HG02884 (cell line): ENCODE measurements around the gene KRTAP4-5.
"Not testable (repeated sequence)": the region's sequence is repeated elsewhere in the genome, so short reads cannot be mapped to it uniquely, and the experiment has no call there.

ENCODE experiments used
- ATAC-seq: cut with Tn5 transposase; IDR thresholded peaks from one replicate; pipeline ENCODE4 v1.9.1; 2021; ENCODE audit warnings: mild to moderate bottlenecking, moderate library complexity; ENCODE audit not compliant: unreplicated experiment

The KRTAP4-5 gene

DNA sequence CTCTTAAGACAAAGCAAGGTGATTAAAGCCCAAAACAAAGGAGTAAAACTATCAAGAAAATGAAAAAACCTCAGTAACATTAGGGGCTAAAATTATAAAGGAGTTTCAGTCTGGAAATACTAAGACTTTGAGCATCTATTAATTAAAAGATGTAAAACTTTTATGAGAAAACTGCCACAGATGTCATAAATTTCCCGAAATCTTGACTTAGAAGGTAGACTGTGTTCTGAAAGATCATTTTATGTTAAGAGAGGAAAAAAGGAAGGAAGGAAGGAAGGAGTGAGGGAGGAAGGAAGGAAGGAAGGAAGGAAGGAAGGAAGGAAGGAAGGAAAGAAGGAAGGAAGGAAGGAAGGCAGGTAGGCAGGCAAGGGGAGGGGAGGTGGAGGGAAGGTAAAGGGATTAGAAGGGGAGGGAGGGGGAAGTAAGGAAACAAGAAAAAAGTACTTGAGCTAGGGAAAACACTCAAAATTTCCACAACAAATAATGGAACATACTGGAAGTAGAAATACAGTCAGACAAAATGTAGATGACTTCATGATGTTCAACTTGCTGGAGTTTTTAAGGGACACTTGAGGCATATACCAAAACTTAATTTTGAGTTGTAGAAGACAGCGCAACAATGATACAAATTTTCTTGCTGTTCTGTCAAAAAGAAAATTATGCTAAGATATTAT, 2.0 kb downstream of the KRTAP4-5 start:
- ATAC-seq: no peak

DNA sequence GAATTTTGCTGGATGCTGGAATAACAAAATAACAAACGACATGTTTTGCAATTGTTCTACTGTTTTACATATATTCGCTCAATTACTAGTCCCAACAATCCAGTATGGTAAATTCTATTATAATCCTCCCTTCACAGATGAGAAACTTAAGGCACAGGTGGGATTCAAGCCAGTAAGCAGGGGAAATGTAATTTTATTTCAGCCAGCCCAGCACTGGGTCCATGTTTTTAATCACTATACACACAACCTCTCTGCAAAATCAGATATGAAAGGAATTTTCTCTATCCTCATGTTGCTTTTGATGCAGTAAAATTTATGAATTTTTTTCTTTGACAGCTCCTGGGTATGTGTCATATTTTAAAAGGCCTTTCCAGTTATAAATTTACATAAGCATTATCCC, 4.4 kb downstream of the KRTAP4-5 start:
- no peak for ATAC-seq

DNA sequence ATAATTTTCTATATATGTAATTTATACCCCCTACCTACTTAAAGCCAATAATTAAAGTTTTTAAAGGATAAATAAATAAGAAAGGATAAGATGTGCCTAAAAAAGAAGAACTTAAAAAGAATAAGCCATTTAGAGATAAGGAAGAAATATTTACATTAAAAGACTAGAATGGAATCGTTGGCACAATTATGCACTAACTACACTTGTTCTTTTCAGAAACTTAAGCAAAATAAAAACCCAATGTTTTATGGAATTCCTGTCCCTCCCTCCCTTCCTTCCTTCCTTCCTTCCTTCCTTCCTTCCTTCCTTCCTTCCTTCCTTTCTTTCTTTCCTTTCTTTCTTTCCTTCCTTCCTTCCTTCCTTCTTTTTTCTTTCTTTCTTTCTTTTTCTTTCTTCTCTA, 4.8 kb downstream of the KRTAP4-5 start:
- no peak for ATAC-seq

DNA sequence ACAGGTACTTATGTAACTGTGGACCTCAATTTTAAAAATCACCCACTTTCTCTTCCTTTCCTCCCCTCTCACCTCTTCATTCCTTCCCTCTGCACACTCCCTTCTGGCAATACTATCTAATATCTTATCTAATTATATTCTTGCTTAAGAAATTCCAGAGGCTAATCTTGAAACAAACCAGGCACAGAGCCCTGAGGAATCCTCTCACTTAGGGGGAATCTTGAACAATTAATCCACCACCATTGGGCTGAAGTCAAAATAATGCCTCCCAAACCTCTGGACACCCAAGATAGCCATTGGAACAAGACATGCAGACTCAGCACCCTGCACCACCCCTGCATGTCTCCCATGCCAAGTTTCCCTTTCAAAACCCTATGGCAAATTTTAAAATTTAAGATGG, 8.3 kb downstream of the KRTAP4-5 start:
- no peak for ATAC-seq

DNA sequence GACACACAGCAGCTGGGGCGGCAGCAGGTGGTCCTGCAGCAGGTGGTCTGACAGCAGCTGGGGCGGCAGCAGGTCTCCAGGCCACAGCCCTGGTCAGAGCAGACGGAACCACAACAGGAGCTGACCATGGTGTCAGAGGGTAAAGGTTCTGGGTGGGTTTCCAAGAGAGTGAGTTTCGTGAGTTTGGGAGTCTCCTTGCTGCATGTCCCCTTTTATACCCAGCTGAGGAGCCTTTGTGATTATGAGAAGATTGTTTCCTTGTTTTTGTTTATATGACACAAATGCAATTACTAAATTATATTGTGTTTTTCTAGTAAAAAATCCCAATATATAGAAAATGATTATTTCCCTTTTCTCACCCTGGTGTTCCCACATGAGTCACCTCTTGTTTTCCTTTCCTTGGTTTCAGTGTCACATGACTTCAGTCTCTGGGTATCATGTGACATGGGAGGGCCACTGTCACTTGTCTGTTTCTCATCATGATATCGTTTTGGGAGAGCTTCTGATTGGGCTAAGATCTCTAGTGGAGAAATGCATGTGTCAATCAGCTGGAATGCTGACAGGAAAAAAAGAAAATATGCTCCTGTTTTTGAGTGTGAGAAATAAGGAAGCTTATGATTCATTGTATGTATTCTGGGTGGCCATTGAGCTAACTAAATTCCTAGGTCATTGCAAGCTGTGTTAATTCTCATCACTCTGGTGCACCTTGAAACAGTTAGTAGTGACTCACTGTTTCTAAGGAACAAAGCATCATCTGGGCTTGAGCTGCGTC, 9.1 kb downstream of the KRTAP4-5 start, which contains the start of gene KRTAP4-6:
Gene KRTAP4-6, minus strand, starts transcription at position 185 of the 772 bp plus-strand sequence. Its CDS starts 57 bp downstream, at position 128.
- no peak for ATAC-seq

DNA sequence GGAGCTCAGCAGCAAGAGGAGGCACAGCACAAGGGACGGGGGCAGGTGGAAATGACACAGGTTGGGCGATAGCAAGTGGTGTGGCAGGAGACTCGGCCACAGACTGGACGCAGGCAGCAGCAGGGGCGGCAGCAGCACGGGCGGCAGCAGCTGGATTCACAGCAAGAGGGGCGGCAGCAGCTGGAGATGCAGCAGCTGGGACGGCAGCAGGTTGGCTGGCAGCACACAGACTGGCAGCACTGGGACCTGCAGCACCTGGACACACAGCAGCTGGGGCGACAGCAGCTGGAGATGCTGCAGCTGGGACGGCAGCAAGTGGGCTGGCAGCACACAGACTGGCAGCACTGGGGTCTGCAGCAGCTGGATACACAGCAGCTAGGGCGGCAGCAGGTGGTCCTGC, 9.8 kb downstream of the KRTAP4-5 start:
- ATAC-seq: not testable (repeated sequence)

DNA sequence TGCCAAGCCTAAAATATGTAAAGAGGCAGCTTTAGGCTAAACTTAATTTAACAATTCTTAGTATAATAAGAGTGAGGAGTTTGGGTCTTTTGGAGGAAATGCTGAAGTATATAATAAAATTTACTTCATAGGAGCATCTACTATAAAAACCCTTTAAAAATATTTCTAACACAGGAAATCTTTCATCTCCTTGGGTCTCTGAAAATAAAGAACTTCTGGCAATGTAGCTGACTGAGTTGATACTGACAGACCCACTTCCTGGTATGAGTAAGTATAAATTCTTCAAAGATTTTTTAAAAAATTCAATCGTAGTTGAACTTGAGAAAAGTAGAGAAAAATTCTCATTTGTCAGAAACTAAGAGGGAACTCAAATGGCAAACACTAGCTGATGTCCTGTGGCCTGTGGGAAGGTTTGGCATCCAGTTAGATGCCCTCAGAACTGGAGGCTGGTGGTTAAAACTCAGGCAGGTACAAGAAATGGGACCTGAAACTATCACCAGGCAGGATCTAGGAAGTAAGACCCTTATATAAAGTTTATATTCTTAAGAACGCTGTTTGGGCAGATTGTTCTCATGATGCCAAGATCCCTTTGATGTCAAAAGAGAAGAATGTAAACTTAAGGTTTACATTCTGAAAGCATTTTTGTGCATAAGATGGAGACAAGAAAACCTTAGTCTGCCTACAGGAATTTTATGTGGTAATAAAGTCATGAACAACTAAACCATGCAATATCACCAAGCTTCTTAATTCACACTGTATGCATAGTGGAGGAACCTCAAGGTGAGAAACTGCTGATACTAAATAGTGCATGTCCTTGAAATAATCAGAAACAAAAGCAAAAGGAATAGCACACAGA, 15.5 kb downstream of the KRTAP4-5 start:
- no peak for ATAC-seq

DNA sequence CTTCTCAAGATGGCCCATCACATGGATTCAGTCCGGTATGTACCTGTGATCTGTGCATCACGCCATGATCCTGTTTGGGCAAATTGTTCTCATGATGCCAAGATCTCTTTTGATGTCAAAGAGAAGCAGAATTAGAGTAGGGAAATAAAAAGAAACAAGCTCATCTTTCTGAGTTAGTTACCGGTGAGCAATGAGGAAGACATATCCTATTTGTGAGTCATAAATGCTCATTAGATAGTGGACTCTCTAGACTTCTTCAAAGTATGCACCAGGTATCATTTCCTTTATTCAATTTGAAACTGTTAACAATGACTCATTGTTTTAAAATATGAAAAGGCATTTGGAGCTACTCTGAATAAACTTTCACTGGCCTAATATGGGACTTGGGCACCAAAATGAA, 17.6 kb downstream of the KRTAP4-5 start:
- no peak for ATAC-seq

DNA sequence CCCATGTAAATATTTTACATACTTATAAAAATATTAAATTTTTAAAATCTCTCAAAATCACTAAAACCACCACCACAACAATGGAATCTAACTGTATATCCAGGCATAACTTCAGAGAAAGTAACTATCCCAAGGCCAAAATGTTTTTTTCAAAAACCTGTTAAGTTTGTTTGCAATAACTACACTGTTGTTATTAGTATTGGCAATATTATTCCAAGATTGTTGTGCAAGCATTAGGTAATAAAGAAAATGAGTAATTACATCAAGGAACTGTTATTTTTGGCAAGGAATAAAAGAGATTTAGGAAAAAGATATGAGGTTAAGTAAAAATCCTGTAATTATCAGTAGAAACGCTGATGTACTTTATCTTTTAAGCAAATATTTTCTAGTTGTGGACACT, 22.3 kb downstream of the KRTAP4-5 start:
- no peak for ATAC-seq

DNA sequence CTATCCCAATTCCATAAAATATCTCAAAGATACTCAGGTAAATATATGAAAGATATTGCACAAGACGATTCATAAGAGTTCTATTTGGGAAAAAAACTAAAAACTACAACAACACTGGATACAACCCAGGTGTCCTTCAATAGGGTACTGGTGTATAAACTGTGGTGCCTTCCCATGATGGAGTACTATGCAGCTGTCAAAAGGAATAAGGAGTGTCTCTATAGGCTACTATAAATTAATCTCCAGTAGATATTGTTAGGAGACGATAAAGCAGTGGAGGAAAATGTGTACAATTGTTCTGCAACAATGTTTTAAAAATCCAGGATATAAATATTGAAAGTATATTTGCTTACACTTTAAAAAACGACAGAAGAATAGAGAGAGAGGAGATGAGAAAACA, 23.2 kb downstream of the KRTAP4-5 start:
- no peak for ATAC-seq

DNA sequence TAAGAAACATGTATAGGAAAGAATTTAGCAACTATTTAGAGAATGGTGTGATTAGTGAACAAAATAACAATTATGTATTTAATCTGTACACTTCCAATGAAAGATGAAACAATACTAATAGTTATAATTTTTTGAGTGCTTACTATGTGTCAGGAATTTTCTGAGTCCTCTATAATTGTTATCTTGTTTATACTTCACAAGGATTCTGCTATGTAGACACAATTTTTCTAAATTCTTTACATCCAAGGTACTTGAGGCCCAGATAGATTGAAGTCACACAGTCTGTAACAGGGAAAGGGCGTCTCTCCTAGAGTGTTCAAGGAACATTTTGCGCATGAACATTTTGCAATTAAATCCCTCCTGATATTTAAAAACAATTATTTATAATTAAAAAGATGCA, 24.6 kb downstream of the KRTAP4-5 start:
- no peak for ATAC-seq

DNA sequence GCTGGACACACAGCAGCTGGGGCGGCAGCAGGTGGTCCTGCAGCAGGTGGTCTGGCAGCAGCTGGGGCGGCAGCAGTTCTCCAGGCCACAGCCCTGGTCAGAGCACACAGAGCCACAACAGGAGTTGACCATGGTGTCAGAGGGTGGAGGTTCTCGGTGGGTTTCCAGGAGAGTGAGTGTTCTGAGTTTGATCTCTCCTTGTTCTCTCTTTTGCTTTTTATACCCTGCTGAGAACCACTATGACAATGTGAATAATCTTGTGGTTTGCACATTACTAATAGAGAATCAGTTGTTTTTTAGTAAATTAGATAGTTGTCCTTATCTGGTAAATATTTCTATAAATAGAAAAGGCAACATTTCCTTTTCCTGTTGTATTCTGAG, 25.6 kb downstream of the KRTAP4-5 start, which contains the start of gene KRTAP4-12:
Gene KRTAP4-12, minus strand, starts transcription at position 192 of the 381 bp plus-strand sequence. Its CDS starts 60 bp downstream, at position 132.
- not testable (repeated sequence) for ATAC-seq

DNA sequence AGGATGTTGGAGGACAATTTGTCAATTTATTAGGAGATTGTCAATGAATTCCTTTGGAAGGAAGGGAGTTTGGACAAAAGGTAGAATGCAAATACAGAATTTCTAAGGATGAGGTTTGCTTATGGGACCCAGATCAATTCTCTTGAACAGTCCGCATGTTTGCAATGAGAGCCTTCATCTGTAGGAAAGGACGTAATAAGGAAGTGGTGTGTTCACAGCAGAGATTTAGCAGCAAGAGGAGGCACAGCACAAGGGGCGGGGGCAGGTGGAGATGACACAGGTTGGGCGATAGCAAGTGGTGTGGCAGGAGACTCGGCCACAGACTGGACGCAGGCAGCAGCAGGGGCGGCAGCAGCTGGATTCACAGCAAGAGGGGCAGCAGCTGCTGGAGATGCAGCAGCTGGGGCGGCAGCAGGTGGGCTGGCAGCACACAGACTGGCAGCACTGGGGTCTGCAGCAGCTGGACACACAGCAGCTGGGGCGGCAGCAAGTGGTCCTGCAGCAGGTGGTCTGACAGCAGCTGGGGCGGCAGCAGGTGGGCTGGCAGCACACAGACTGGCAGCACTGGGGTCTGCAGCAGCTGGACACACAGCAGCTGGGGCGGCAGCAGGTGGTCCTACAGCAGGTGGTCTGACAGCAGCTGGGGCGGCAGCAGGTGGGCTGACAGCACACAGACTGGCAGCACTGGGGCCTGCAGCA, 26.2 kb downstream of the KRTAP4-5 start:
- ATAC-seq: not testable (repeated sequence)

DNA sequence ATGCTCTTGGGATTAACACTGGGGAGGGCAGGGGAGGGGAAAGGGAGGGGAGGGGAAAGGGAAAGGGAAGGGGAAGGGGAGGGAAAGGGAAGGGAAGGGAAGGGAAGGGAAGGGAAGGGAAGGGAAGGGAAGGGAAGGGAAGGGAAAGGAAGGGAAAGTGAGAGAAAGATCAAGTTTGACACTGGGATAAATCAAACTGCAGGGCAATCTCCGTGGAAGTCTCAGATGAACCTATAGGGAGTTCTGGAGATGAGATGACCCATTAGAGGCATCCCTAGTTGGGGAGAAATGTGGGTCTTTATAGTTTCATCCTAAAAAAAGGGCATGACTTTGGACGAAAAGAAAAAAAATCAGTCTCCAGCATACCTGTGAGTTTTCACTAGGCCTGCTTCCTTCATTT, 27.9 kb downstream of the KRTAP4-5 start:
- no peak for ATAC-seq

DNA sequence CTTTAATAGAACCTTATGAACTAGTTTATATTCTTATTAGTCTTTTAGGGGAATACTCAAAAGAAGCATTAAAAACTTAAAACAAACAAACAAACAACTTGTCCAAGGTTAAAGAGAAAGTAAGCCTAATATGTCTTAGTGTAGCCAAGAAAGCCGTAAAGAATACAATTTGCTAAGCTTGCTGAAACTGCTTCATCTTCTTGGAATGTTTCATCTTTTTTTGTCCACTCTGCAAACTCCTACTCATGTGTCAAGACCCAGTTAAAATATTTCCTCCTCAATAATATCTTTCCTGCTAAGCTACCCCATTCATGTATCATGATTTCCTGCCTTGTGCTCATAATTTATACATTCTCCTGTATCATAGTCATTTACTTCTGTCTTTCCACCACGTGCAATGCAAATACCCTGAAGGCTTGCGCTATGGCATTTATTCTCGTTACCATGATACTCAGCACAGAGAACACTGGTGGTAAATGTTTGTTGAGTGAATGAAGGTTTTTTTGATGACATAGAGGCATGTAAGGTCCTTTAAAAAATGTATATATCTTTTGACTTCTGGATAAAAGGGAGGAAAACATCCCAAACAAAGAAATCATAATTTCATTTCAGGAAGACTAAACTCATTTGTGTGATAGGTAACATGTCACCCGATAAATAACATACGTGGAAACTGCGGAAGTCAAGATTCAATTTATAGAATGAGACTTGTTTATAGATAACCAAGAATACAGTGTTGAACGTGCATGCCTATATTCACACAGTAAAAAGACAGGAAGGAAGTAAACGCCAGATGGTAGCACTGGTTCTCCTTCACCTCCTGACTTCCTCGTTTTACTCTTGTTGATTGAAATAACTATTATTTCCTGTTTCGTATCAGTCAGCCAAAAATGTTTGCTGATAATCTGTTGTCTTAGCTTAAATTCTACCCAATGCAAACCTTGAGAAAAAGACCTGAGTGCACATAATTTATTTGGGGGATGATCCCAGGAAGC, 29.6 kb downstream of the KRTAP4-5 start:
- ATAC-seq: not testable (repeated sequence)

DNA sequence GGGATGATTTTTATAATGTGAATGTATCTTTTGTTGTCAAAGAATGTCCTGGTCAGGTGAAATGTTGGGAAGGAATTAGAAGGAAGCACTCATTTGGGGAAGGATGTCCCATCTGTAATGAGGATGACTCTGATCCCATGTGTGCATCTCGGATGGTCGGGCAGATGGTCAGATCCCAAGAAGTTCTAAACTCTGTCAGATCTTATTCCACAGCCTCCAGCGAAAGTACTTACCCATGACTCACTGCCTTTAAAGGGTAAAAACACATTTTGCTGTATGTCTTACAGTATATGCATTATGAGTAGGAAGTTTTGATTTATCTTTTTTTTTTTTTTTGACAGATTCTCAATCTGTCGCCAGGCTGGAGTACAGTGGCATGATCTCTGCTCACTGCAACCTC, 30.9 kb downstream of the KRTAP4-5 start:
- ATAC-seq: no peak

DNA sequence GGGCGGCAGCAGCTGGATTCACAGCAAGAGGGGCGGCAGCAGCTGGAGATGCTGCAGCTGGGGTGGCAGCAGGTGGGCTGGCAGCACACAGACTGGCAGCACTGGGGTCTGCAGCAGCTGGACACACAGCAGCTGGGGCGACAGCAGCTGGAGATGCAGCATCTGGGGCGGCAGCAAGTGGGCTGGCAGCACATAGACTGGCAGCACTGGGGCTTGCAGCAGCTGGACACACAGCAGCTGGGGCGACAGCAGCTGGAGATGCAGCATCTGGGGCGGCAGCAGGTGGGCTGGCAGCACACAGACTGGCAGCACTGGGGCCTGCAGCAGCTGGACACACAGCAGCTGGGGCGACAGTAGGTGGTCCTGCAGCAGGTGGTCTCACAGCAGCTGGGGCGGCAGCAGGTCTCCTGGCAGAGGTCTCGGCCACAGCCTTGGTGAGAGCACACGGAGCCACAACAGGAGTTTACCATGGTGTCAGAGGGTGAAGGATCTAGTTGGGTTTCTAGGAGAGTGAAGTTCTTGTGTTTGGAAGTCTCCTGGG, 31.7 kb downstream of the KRTAP4-5 start, which contains the start of gene KRTAP4-11:
Gene KRTAP4-11, minus strand, starts transcription at position 528 of the 541 bp plus-strand sequence. Its CDS starts 58 bp downstream, at position 470.
- ATAC-seq: not testable (repeated sequence)

DNA sequence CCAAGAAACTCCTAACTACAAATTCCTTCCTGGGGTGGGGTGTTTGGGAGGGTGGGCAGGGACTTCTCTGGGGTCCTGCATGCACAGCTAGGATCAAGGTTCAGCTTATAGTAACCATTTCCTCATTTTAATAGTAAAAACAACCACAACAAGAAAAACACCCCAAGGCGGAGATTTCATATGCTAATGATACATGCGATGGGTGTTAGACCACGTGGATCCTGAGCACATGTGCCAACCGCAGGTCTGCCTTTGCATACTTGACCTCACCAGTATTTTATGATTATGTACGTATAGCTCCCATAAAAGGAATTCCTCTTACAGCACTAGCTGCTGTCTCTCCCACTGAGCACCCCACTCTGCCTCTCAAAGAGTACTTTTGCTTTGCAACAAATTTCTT, 33.3 kb downstream of the KRTAP4-5 start:
- no peak for ATAC-seq
